ENCODE measurements around the gene IQSEC3.
"Not testable (repeated sequence)": the region's sequence is repeated elsewhere in the genome, so short reads cannot be mapped to it uniquely, and the experiment has no call there.

IQSEC3 gene

DNA sequence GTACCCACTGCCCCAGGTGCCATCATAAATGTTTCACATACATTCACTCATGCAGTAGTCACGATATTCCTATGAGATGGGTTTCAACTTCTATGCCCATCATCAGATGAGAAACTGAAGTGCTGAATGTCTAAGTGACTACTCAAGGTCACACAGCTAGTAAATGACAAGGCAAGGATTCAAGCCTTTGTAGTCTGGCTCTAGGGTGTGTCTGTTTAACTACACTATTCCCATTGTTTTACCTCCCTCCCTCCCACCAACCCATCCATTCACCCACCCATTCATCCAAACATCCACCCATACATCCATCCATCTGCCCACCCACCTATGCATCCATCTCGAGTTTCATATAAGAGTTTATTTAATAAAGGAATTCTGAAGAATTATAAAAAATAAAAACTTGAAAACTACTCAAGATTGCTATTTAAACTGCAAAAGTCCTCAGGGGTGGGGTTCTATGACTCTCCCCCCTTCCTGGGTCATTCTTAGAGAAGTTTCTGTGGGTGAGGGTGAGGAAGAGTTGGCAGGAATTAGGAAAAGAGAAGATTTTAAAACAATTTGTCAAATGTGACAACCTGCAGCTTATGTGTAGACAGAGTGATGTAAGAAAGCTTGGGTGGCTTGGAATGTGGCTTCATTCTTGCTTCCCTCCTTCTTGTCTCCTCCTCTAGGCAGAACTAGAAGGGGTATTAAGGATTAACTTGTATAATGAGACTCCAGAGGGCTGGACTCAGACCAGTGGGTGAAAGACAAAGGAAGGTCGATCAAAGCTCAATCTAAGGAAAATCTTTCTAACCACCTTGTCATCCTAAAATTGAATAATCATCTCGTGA is 13.4 kb upstream of the IQSEC3 start:
- DNase-seq: not testable (repeated sequence)

- DNase-seq: no peak
Measured at GRCh38 chr12:53735-54730, 12.5 kb upstream of the IQSEC3 start.

DNA sequence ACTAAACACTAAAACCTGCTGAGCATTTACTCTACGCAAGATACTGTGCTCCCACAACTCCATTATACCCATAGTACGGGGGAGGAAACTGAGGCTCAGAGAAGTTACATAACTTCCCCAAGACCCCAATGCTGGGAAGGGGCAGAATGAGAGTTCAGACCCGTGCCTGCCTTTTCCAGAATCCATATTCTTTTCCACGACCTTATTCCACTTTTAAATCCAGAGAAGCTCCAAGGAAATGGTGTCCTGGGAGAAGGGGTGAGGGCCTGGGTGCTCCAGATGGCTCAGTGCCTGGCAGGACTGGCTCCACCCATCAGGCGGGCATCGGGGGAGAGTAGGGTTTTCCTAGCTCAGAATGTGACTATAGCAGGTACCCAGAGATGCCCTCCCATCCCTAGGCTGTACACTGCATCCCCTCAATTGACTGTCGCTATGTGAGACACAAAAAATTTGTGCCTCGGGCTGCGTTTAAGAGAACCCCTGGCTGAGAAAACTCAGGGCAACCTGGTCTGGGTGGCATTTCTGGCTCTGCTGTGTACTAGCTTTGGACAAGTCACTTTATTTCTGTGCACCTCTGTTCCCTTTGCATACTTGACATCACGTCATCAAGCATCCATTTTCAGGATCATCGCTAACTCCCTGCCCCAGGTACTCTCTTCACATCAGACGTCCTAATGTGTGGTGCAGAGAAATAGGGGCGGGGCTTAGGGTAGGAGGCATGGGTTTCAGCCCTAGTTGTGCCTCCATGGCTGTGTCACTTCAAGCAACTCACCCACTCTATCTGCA is 11.6 kb upstream of the IQSEC3 start:
- no peak for DNase-seq

- no peak for DNase-seq
Measured at GRCh38 chr12:56683-57346, 9.8 kb upstream of the IQSEC3 start.

GRCh38 chr12:57539-57938 is 9.0 kb upstream of the IQSEC3 start:
- no peak for DNase-seq

GRCh38 chr12:58832-59231 is 7.7 kb upstream of the IQSEC3 start:
- DNase-seq: no peak

DNA sequence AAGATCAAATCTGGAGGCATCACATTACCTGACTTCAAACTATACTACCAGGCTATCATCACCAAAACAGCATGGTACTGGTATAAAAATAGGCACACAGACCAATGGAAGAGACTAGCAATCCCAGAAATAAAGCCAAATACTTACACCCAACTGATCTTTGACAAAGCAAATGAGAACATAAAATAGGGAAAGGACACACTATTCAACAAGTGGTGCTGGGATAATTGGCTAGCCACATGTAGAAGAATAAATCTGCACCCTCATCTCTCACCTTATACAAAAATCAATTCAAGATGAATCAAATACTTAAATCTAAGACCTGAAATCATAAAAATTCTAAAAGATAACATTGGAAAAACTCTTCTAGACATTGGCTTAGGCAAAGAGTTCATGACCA is 4.7 kb upstream of the IQSEC3 start:
- DNase-seq: not testable (repeated sequence)

DNA sequence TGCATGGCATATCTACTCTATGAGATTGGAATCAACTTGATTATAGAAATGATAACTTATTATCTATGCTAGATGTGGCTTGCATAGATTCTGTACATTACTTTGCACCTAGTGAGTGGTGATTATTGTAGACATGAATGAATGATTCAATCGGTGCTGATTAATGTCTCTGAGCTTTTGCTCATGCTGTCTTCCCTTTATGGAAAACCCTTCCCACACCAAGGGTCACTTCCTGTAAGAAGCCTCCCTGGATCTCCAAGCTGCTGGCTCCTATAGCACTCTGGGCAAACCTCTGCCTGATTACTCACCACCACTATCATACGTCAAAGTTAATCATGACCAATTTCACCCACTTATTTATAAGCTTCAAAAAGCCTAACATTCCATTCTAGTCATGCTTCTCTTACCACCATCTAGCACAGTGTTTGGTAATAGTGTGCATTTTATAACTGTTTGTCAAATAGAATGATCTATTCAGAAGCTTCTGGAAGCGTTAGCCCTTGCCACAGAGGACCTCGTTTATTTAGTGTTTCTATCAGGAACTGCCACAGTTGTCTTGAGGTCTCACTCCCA is 990 bp upstream of the IQSEC3 start:
- DNase-seq: not testable (repeated sequence)

DNA sequence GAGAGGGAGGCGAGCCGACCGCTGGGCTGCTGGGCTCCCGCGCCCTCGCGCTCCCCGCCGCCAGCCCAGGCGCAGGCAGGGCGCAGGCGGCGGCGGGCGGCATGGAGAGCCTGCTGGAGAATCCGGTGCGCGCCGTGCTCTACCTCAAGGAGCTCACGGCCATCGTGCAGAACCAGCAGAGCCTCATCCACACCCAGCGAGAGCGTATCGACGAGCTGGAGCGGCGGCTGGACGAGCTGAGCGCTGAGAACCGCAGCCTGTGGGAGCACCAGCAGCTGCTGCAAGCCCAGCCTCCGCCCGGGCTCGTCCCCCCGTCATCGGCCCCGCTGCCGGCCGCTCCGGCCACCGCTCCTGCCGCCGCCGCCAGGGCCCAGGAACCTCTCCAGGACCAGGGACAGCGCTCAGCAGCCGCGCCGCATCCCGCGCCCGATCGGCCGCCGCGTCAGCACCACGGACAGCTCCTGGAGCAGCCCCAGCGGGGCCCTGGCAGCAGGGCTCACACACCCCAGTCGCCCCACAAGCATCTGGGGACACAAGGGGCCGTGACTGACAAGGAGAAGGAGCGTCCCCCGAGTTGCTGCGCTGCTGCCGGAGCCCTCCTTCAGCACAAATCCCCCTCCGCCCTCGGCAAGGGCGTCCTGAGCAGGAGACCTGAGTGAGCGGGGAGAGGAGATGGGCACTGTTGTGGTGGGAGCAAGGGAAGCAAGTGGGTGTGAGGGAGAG is 376 bp downstream of the IQSEC3 start:
- DNase-seq: peak in 1 of 2 donors; percentile 20

- DNase-seq: not testable (repeated sequence)
Measured at GRCh38 chr12:69677-70076, 3.1 kb downstream of the IQSEC3 start.

GRCh38 chr12:70541-70940 is 4.0 kb downstream of the IQSEC3 start:
- DNase-seq: not testable (repeated sequence)

- DNase-seq: not testable (repeated sequence)
Measured at GRCh38 chr12:72018-72417, 5.5 kb downstream of the IQSEC3 start.

DNA sequence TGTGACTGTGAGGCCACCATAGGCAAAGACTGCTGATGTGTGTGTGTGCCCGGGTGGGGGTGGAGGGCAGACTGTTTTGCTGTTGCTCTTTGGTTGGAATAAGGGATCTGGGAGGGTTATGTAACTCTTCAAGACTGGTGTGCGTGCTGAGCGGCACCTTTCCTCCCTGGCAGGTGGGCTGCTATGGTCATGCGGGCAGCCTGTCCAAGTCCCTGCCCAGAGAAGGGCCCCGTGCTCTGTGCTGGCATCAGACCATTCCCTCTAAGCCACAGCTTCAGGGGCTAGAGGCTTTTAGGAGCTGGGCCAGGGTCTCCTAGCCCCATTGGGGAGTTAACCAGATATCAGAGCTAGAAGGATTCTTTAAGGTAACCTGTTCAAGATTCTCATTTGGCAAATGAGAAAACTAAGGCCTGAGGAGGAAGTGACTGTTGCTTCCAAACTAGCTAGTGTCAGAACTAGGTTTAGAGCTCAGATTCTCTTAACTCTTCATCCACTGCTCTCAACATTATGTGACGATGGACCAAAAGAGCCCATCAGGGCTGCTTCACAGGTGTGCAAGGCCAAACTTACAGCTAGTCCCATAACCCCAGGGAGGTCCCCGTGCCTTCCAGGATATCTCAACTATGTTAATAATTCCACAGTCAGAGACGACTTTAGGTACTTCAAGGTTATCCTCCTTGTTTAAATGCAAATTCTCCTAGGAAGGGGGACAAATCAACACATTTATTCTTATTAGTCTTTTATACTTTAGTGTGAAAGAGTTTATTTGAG is 8.0 kb downstream of the IQSEC3 start:
- not testable (repeated sequence) for DNase-seq

DNA sequence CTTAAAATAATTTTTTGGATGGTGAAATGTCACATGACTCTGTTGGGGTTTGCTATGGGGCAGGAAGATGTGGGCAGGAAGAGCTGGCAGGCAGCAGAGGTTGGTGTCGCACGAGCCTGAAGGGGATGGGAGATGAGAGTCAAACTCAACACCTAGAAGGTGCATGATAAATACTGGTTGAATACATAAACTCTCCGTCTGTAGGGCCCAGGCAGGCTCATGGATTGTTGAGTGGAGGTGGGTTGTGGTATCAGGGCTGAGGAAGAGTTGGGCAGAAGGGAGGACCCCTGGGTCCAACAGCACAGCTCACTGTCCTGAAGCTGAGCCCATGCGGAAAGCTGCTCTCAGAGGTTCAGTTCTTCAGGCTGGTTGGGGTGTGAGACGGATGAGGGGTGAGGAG is 9.0 kb downstream of the IQSEC3 start:
- not testable (repeated sequence) for DNase-seq

- not testable (repeated sequence) for DNase-seq
Measured at GRCh38 chr12:76102-76501, 9.5 kb downstream of the IQSEC3 start.

- not testable (repeated sequence) for DNase-seq
Measured at GRCh38 chr12:76551-76950, 10.0 kb downstream of the IQSEC3 start.

GRCh38 chr12:77101-77719 is 10.6 kb downstream of the IQSEC3 start:
- DNase-seq: not testable (repeated sequence)

DNA sequence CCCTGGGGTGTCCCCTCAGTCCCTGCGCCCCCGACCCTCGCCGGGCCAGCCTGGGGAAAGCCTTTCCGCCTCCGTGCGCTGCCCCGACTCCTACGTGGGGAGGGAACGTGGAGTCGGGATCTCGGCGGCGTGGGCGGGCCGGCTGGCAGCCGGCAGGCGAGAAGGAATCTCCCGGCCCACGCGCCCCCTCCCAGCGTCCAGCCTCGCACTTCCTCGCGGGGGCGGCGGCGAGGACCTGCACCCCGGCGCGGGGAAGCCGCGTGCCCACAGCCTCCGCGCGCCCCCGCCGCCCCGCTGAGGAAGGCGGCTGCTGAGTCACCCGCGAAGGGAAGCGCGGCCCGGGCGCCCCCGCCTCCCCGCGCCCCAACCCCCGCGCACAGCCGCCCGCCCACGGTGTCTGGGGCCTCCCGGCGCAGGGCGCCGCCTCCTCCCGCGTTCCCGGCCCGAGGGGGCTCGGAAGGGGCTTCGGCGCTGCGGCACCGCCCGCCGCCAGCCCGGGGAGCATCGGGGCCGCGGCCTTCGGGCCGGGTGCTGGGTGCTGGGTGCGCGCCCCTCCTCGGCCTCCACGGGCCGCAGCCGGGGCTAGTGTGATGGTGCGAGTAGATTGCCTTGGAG is 11.3 kb downstream of the IQSEC3 start:
- peak in 1 of 2 donors; percentile 25 for DNase-seq

GRCh38 chr12:78981-79380 is 12.4 kb downstream of the IQSEC3 start:
- no peak for DNase-seq
